ENCODE measurements around the gene TRIM29. TPM values are rescaled to one million over a fixed set of nuclear protein-coding genes. Genes with fewer than 3 reads are reported as not detected.

TRIM29 gene
- total RNA-seq, 1 experiment from 2014 or later: not detected

DNA sequence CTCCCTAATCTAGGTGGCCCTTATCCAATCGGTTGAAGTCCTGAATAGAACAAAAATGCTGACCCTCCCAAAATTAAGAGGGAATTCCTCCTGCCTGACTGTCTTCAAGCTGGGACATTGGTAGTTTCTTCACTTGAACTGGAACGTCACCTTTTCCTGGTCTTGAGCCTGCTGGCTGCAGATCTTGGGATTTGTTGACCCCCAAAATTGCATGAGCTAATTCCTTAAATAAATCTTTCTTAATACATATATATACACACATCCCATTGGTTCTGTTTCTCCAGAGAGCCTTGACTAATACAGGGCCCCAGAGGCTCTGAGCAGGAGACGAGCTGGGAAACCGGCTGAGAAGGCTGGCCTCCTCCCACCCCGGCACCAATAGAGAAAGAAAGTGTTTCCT is 46.2 kb downstream of the TRIM29 start:
- H3K23ac ChIP-seq (ENCODE audit: insufficient read length, low read depth, low read length): no peak overlapping the region
- H3K18ac ChIP-seq (ENCODE audit: insufficient read length, low read depth, low read length): no peak overlapping the region
- H3T11ph ChIP-seq (ENCODE audit: low read length): no peak overlapping the region
- H3K4ac ChIP-seq (ENCODE audit: low read depth, low read length): no peak overlapping the region
- no CpG with 5 or more reads among the region's 5 CpGs for WGBS (ENCODE audit: extremely low coverage, insufficient read length, low lambda C conversion rate)
- no peaks in the 10 kb centered on the region for H3K79me2 ChIP-seq (ENCODE audit: insufficient read depth, low read length)
- H3K14ac ChIP-seq (ENCODE audit: insufficient read depth, low read length): no peak overlapping the region
- no peak overlapping the region for H2BK120ac ChIP-seq (ENCODE audit: low read depth, low read length, poor library complexity, severe bottlenecking)
- H2AFZ ChIP-seq (ENCODE audit: low read length): no peak overlapping the region
- H2BK5ac ChIP-seq (ENCODE audit: insufficient read length, low read length): no peak overlapping the region
- H2BK12ac ChIP-seq (ENCODE audit: insufficient read length, low read depth, low read length): no peak overlapping the region
- H3K4me1 ChIP-seq (ENCODE audit: insufficient read depth, low read length): peaks cover 5% of the 10 kb centered on the region; the same call in 1 of the 2 replicates
- Mint-ChIP-seq H3K4me1 (peaks cover 15 to 26% of the 10 kb centered on the region in 2 experiments), H3K27ac (no peak overlapping the region; a peak in 1 of 7 replicates), H3K36me3 (ENCODE audit: insufficient read depth in 1 of 3, low read depth in 3 of 3) (peaks cover 0 to 3% (median 0%) of the 10 kb centered on the region in 3 experiments; a peak in 1 of 7 replicates), H3K4me3 (no peak overlapping the region), H3K9me3 (peaks cover 0 to 3% of the 10 kb centered on the region in 2 experiments; a peak in 1 of 5 replicates), H3K27me3 (ENCODE audit: low read depth) (peaks cover 77% of the 10 kb centered on the region)
- no peak overlapping the region for H3K27ac ChIP-seq (ENCODE audit: insufficient read length, low read depth, low read length)
- no peak overlapping the region for H3K56ac ChIP-seq (ENCODE audit: insufficient read length, low read depth, low read length)
- H3K79me1 ChIP-seq (ENCODE audit: insufficient read depth, low read depth, low read length, poor library complexity, severe bottlenecking): no peaks in the 10 kb centered on the region
- H3K4me2 ChIP-seq (ENCODE audit: insufficient read depth, insufficient read length, low read length): no peak overlapping the region
- DNase-seq: no peak
- H3K9me3 ChIP-seq (ENCODE audit: control insufficient read depth, low read depth, low read length): no peaks in the 10 kb centered on the region
- no peak overlapping the region for H2BK20ac ChIP-seq (ENCODE audit: low read depth, low read length, poor library complexity, severe bottlenecking)
- H2AK5ac ChIP-seq (ENCODE audit: insufficient read length, low read length): no peak overlapping the region
- no peak overlapping the region for H4K91ac ChIP-seq (ENCODE audit: insufficient read length, low read depth, low read length)
- no peak overlapping the region for H2BK15ac ChIP-seq (ENCODE audit: low read depth, low read length)
- no peaks in the 10 kb centered on the region for H3K23me2 ChIP-seq (ENCODE audit: insufficient read length, low read depth, low read length, poor library complexity, severe bottlenecking)
- TF ChIP-seq, protein P1, sequence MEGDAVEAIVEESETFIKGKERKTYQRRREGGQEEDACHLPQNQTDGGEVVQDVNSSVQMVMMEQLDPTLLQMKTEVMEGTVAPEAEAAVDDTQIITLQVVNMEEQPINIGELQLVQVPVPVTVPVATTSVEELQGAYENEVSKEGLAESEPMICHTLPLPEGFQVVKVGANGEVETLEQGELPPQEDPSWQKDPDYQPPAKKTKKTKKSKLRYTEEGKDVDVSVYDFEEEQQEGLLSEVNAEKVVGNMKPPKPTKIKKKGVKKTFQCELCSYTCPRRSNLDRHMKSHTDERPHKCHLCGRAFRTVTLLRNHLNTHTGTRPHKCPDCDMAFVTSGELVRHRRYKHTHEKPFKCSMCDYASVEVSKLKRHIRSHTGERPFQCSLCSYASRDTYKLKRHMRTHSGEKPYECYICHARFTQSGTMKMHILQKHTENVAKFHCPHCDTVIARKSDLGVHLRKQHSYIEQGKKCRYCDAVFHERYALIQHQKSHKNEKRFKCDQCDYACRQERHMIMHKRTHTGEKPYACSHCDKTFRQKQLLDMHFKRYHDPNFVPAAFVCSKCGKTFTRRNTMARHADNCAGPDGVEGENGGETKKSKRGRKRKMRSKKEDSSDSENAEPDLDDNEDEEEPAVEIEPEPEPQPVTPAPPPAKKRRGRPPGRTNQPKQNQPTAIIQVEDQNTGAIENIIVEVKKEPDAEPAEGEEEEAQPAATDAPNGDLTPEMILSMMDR (conservative IDR thresholded peaks at IDR 0.05): no peak
- H4K8ac ChIP-seq (replicated peaks; ENCODE audit: insufficient read length, low read depth, low read length): no peak overlapping the region
- no peak overlapping the region for H4K5ac ChIP-seq (ENCODE audit: insufficient read length, low read depth, low read length)
- no peaks in the 10 kb centered on the region for H3K27me3 ChIP-seq (ENCODE audit: insufficient read depth, low read length)
- H4K20me1 ChIP-seq (ENCODE audit: control insufficient read depth, insufficient read depth, insufficient read length): no peaks in the 10 kb centered on the region
- H3K9ac ChIP-seq (ENCODE audit: extremely low read depth, insufficient read length, low read length): no peak overlapping the region

All from H9 (cell line).